HG03378 (cell line): ENCODE data around the gene FOXK1.

Source experiments
- ATAC-seq: cut with Tn5 transposase; IDR thresholded peaks from one replicate; pipeline ENCODE4 v1.9.1; 2021; ENCODE audit warnings: mild to moderate bottlenecking, moderate library complexity; ENCODE audit not compliant: unreplicated experiment

The FOXK1 gene

DNA sequence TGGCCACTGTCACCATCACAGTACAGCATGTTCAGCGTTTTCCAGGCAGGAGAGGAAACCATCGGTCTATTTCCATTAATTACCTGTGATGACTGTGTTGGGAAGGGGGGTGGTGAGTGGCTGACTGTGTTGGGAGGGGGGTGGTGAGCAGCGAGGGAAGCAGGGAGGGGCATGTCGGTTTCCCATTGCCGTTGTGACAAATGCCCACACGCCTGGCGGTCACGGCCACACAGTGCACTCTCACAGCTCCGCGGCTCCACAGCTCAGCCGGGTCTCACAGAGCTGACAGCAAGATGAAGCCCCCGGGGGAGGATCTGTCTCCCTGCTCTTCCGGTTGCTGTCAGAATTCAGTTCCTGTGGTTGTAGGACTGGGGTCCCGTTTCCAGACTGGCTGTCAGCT lies 132.3 kb downstream of the FOXK1 start:
- ATAC-seq = no peak

DNA sequence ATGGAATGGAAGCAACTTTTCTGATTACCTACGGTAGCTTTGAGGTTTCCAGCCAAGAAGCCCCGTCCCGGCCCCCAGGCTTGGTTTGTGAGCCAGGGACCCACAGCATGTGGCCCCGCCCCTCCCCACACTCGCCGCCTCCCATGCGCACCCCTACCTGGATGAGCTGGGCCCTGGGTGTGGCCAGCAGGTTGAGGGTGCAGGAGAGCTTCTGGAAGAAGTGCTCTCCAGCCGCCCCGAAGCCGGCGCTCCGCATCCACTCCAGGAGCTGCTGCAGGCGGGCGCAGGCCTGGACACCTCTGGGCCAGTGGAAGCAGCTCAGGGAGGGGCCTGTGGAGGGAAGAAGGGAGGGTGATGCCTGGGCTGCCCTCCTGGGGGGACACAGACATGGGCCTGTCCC lies 133.0 kb downstream of the FOXK1 start:
- no peak for ATAC-seq

DNA sequence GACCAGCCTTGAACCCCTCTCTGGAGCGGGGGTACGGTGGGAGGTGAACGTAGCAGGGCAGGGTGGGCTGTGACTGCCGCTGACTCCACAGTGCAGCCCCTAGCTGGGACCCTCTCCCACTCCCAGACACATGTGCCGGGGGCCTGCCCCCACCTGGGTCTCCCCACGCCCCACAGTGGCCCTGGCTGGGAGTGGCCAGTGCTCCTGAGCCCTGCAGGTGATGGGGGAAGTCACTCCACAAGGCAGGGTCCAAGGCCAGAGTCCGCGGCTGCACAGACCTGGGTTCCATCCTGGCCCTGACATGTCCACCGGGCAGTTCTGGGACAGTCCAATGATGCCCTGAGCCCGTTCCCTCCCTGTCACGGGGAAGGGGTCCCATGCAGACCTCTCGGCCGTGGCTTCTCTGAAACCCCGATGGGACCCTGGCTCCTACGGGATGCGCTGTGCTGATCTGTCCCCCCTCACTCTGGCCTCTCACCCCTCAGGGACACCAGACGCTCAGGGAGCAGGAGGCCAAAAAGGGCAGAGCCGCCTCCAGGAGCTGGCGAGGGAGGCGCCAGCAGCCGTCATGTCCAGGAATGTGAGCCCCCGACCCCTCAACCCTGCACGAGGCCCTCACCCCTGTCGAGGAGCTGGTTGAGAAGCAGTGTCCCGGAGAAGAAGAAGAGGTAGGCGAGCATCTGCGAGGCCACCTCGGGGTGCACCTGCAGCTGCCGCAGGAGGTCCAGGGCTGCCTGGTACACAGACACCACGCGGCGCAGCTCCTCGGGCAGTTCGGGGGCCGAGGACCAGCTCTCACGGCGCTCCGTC lies 133.7 kb downstream of the FOXK1 start:
- ATAC-seq = no peak

DNA sequence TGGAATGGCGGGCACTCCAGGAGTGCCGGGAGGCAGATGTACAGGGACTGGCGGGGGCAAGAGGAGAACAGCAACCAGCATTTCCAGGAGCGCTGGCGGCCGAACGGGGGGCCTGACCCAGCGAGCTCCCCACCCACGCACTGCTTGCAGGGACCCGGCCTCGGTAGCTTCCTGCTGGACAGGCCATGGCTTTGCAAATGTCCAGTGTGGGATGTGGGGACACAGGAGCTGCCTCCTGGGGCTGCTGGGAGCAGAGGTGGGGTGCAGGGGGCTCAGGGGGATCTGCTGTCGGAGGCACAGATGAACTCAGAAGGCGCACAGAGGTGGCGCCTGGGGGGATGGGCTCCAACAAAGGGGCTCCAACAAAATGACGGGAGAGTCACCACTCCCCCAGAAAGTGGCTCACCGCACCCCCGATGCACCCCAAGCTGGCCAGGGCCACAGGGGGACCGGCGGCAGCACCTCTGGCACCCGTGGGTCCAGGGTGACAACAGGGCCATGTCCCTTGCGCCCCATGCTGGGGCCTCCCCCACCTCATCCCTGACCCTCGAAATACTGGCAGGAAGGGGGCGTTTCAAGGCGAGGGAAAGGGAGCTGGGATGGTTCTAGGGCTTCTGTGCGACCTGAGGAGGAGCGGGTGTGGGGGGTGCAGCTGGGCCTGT lies 134.5 kb downstream of the FOXK1 start:
- ATAC-seq = no peak

DNA sequence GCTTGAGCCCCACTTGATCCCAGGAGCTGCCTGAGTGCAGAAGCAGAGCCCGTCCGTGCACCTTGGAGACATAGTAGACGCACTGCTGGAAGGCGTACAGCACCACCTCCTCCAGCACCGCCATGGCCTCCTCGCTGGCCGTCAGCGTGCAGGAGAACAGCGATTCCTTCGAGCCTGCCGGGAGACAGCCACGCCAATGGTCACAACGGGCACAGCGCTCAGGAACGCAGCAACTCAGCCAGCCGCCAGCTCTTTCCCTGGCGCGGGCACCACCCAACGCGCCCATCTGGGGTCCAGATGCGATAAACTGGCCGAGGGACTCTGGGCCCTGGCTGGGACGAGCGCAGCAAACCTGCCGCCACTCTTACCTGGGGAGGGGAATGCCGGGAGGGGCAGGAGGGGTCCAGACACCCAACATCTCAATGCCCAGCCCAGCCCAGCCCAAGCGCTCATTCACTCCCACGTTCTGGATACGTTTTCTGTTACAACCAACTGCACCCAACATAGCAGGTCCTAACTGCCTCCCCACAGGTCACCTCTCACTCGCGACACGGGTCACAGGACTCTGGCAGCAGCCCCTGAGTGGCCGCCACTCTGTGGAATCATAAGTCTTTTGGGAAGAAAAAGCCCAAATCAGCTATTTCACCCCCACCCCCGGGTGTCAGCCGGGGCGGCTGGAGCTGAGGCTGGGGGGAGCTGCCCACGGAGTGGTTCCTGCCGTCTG lies 135.2 kb downstream of the FOXK1 start:
- ATAC-seq = no peak

DNA sequence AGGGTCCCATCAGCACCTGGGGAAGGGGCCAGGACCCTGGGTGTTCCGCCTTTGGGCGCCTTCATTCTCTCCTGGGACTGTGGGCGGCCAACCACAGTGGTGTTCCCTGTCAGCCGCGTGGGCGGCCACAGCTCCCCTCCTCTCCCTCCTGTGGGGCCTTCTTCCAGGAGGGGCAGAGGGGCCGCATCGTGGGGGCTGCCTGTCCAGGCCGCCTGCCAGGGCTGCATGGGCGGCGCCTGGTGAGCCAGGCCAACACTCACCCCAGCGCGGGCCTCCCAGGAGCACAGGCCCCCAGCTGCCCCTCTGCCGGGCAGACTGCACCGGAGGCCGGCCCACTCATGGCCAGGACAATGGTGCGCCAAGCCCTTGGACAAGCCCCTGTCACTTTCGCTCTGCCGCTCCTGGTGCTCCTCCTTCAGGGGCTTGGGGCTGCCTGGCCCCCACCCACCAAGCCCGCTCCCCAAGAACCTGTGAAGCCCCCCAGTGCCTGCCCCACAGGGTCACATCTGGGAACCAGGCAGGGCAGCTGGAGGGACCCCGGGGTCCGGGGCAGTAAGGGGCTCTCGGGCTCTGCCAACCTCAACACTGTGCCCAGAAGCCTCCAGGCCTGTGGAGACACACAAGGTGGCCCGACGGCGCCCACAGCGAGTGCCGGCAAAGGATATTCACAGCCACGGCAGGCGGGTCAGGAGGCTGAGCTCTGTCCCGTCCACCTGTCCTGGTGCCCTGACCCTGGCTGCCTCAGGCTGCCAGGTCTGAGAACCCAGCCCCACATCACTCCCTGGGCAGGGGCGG lies 136.1 kb downstream of the FOXK1 start:
- no peak for ATAC-seq

DNA sequence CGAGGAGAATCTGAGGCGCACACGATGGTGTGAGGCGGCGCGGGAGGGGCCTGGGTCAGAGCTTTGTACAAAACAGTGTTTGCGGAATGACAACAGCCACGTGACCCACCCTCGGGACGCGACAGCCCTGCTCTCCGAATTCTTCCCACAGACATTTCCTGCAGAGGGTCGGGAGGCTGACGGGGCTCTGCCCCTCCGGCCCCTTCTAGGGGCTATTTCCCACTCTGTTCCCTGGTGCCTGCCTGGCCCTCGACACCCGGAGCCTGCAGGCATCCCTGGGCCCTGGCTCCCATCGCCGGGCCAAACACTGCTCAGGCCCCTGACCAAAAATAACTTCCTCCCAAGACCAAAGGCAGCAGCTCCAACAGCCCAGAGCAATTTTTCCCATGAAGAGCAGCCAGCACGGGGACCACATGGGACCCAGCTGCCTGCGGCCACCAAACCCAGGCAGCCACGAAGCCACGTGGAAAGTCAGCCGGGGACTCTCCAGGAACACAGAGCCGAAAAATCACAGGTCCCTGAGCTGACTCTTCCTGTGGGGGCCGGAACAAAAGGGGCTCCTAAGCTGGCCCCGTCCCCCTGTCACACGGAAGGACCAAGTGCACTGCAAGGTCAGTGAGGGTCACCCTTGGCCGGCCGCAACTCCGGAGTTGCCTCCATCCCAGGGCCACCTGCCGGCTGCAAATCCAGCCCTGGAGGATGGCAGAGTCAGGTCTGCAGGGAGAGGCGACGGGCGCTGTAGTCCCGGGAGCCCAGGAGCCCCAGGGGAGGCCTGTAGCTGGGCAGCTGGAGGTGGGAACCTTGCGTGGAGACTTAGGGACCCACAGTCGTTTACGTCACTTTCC lies 137.7 kb downstream of the FOXK1 start:
- no peak for ATAC-seq

DNA sequence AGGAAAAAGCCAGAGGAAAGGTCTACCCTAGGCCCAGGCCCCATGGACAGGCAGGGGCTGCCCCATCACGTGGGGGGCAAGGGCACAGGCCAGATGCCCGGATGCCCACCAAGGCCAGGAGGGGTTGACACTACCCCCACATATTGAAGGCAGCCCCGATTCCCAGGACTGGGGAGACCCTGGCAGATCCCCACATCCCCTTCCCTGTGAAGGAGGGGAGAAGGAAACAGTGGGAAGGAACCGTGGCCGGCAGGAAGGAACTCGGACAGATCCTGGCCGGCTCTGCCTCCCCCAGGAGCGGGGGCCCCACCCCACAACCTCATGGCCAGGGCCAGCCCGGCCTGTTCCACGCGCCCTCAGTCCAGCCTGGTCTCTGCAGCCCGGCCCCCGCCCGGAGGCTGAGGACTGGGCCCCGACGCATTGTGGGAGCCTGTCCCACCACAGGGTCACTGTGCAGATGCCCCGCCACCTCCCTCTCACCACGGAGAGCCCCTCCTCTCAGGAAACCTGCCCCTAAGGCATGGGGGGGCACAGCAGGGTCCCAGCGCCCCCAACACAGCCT lies 138.4 kb downstream of the FOXK1 start:
- ATAC-seq = no peak
